ENCODE data around the gene TMEM171. TPM values are rescaled to one million over a fixed set of nuclear protein-coding genes. Genes with fewer than 3 reads are reported as not detected.

Gene TMEM171
- 4.8 to 7.4 TPM (median 6.3 TPM) in 5 replicates for total RNA-seq (2022; extraction: Qiagen RNA extraction; ENCODE audit: low read depth)

GRCh38 chr5:73120222-73121118 is at the start of gene TMEM171:
Gene TMEM171 (plus strand): TSS chr5:73120575. CDS start chr5:73123374, 2,799 bp downstream.

GRCh38 chr5:73172951-73173350 is 52.6 kb downstream of the TMEM171 start, which contains the start of gene TMEM174:
Gene TMEM174 (plus strand): TSS chr5:73173193. CDS start chr5:73173244, 51 bp downstream.

Other genes with a start within 250 kb of the TMEM171 start
- 11.6 to 19.1 TPM (median 14.1 TPM) in 5 replicates for gene FCHO2, start 164.5 kb upstream of the TMEM171 start, total RNA-seq (2022; extraction: Qiagen RNA extraction; ENCODE audit: low read depth)
- gene TMEM174, start 52.6 kb downstream of the TMEM171 start, total RNA-seq (2022; extraction: Qiagen RNA extraction; ENCODE audit: low read depth), result not detected in 5 replicates

Measured in A549 treated with ZK216348 at 1 μM for 4 hours (cell line).